Measurements from ENCODE around the gene NDUFA11. TPM values are rescaled to one million over a fixed set of nuclear protein-coding genes. Genes with fewer than 3 reads are reported as not detected.

The NDUFA11 gene
- total and polyA plus RNA-seq, 9 of the 15 experiments (the other 6 are each of a cell fraction or from before 2014, with no cell fraction given), result 63.3 to 486 (median 274) TPM

DNA sequence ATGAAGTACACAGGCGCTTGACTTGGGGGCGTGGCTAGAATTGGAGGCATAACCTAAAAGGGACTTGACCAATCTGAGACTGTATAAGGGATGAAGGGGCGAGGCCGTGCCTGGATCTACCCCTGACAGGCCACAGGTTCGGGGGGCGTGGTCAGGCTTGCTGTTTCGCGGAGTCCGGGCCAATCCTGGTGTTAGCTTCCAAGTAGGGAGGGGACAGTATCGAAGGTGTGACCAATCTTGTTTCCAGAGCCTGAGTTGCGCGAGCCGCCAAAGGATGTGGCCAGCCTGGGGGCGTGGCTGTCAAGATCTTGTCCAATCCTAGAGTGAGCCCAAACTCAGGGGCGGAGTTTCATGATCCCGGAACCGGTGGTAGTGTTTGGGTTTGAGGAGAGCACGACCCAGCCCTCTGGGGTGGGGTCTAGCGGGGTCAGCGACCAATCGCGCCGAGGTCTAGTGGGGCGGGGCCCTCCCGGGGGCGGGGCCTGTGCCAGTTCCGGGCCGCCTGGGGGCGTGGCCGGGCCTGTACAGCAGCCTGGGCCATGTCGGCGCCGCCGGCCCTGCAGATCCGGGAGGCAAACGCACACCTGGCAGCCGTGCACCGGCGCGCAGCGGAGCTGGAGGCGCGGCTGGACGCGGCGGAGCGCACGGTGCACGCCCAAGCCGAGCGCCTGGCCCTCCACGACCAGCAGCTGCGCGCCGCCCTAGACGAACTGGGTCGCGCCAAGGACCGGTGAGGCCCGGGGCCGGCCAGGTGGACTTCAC, 943 bp upstream of the NDUFA11 start, which contains the start of gene VMAC (continued):
- no peak for TF ChIP-seq HNRNPL (IDR thresholded peaks at IDR 0.05; ENCODE audit: low read depth, low read length)
- no peak for TF ChIP-seq UBTF (IDR thresholded peaks at IDR 0.05; ENCODE audit: borderline replicate concordance in 1 of 2, low read depth in 2 of 2, low read length in 2 of 2)
- TF ChIP-seq FOXM1 (IDR thresholded peaks at IDR 0.05; ENCODE audit: low read depth), result no peak
- 0 out of 2 replicates have a peak, but pooled peaks have one; percentile 53 for TF ChIP-seq FOXM1 (CRISPR knock-in tag; IDR thresholded peaks at IDR 0.05; ENCODE audit: low read depth)
- TF ChIP-seq, protein P1, sequence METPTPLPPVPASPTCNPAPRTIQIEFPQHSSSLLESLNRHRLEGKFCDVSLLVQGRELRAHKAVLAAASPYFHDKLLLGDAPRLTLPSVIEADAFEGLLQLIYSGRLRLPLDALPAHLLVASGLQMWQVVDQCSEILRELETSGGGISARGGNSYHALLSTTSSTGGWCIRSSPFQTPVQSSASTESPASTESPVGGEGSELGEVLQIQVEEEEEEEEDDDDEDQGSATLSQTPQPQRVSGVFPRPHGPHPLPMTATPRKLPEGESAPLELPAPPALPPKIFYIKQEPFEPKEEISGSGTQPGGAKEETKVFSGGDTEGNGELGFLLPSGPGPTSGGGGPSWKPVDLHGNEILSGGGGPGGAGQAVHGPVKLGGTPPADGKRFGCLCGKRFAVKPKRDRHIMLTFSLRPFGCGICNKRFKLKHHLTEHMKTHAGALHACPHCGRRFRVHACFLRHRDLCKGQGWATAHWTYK (CRISPR knock-in tag; IDR thresholded peaks at IDR 0.05), result no peak
- TF ChIP-seq HMG20A (CRISPR knock-in tag; conservative IDR thresholded peaks at IDR 0.05), result no peak
- TF ChIP-seq HSF4 (CRISPR knock-in tag; IDR thresholded peaks at IDR 0.05; ENCODE audit: borderline replicate concordance), result no peak
- no peak for TF ChIP-seq CBX3 (IDR thresholded peaks at IDR 0.05; ENCODE audit: borderline replicate concordance in 1 of 2, low read length in 2 of 2)
- TF ChIP-seq, protein P2, sequence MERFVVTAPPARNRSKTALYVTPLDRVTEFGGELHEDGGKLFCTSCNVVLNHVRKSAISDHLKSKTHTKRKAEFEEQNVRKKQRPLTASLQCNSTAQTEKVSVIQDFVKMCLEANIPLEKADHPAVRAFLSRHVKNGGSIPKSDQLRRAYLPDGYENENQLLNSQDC (CRISPR knock-in tag; IDR thresholded peaks at IDR 0.05), result no peak
- TF ChIP-seq RBM25 (IDR thresholded peaks at IDR 0.05; ENCODE audit: low read depth, low read length, severe bottlenecking), result peak; percentile 1
- TF ChIP-seq KDM2B (CRISPR knock-in tag; IDR thresholded peaks at IDR 0.05), result no peak
- TF ChIP-seq NELFE (IDR thresholded peaks at IDR 0.05; ENCODE audit: insufficient read depth, insufficient read length), result no peak
- TF ChIP-seq THAP7 (CRISPR knock-in tag; IDR thresholded peaks at IDR 0.05), result no peak
- 0 out of 2 replicates have a peak, but pooled peaks have one; percentile 56 for TF ChIP-seq SIN3B (IDR thresholded peaks at IDR 0.05; ENCODE audit: low read depth)
- TF ChIP-seq IRF9 (tag; IDR thresholded peaks at IDR 0.05), result no peak
- TF ChIP-seq ZNF77 (CRISPR knock-in tag; IDR thresholded peaks at IDR 0.05), result no peak
- no peak for TF ChIP-seq ZBTB2 (IDR thresholded peaks at IDR 0.05)
- TF ChIP-seq RBM34 (IDR thresholded peaks at IDR 0.05; ENCODE audit: borderline replicate concordance, insufficient read depth, low read length), result no peak
- TF ChIP-seq HIVEP1 (CRISPR knock-in tag; IDR thresholded peaks at IDR 0.05), result 0 out of 2 replicates have a peak, but pooled peaks have one; percentile 32
- TF ChIP-seq TEAD2 (tag; IDR thresholded peaks at IDR 0.05), result no peak

Measured in K562 (cell line).